ENCODE data around the gene TPK1. TPM values are rescaled to one million over a fixed set of nuclear protein-coding genes. Genes with fewer than 3 reads are reported as not detected.

The TPK1 gene
- 3.5 and 3.9 TPM in 2 replicates for total RNA-seq

- no peak for TF ChIP-seq CTCF (IDR thresholded peaks at IDR 0.05; ENCODE audit: insufficient read depth, low read depth, low read length)
- H3K4me3 ChIP-seq (ENCODE audit: low read depth, low read length), result peak within 1 kb of the TSS; percentile 68
- peak; percentile 85 for DNase-seq (ENCODE audit: low read depth)
Observed at GRCh38 chr7:144835652-144836544, at the start of gene TPK1. TSS of gene TPK1 (minus strand) at chr7:144836053. CDS start at chr7:144835602, 451 bp downstream.

GRCh38 chr7:144885478-144885877 lies 49.6 kb upstream of the TPK1 start:
- H3K4me3 ChIP-seq (ENCODE audit: low read depth, low read length), result no peak overlapping the region
- no peak for TF ChIP-seq CTCF (IDR thresholded peaks at IDR 0.05; ENCODE audit: insufficient read depth, low read depth, low read length)
- DNase-seq (ENCODE audit: low read depth), result no peak

- no peak for DNase-seq (ENCODE audit: low read depth)
- no peak for TF ChIP-seq CTCF (IDR thresholded peaks at IDR 0.05; ENCODE audit: insufficient read depth, low read depth, low read length)
- H3K4me3 ChIP-seq (ENCODE audit: low read depth, low read length), result no peak overlapping the region
Observed at GRCh38 chr7:144884896-144885295, 49.0 kb upstream of the TPK1 start.

- DNase-seq (ENCODE audit: low read depth), result no peak
- no peak overlapping the region for H3K4me3 ChIP-seq (ENCODE audit: low read depth, low read length)
- TF ChIP-seq CTCF (IDR thresholded peaks at IDR 0.05; ENCODE audit: insufficient read depth, low read depth, low read length), result no peak
Observed at GRCh38 chr7:144873316-144873845, 37.5 kb upstream of the TPK1 start.

GRCh38 chr7:144869082-144869481 lies 33.2 kb upstream of the TPK1 start:
- H3K4me3 ChIP-seq (ENCODE audit: low read depth, low read length), result no peak overlapping the region
- DNase-seq (ENCODE audit: low read depth), result no peak
- TF ChIP-seq CTCF (IDR thresholded peaks at IDR 0.05; ENCODE audit: insufficient read depth, low read depth, low read length), result no peak

- no peak for DNase-seq (ENCODE audit: low read depth)
- TF ChIP-seq CTCF (IDR thresholded peaks at IDR 0.05; ENCODE audit: insufficient read depth, low read depth, low read length), result no peak
- no peak overlapping the region for H3K4me3 ChIP-seq (ENCODE audit: low read depth, low read length)
Observed at GRCh38 chr7:144866189-144866588, 30.3 kb upstream of the TPK1 start.
